Measurements from ENCODE around the gene POU2AF1. TPM values are rescaled to one million over a fixed set of nuclear protein-coding genes. Genes with fewer than 3 reads are reported as not detected.

The POU2AF1 gene
- total and polyA plus RNA-seq, 2 experiments from 2014 or later, result not detected

DNA sequence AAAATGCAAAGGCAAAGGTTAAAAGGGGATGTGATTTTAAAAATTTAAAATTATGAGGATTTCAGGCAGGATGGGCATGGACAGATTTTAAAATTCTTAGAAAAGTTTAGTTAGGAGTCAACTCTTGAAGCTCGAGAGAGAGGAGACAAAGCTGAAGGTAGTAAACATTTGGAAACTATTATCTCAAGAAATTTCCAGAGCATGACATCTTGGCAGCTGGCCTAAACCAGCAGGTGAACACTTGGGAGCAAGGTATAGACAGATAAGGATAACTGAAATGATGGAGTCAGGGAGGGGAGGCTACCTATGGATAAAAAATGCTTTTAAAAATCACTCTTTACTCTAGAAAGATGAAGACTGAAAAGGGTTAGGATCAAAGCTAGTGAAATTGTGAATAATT, 67.0 kb downstream of the POU2AF1 start:
- Histone ChIP-seq H3K27me3 (ENCODE audit: insufficient read depth) (no peaks in the 10 kb centered on the region), H3K36me3 (ENCODE audit: insufficient read depth) (no peaks in the 10 kb centered on the region), H3K4me1 (ENCODE audit: insufficient read depth) (no peaks in the 10 kb centered on the region), H3K27ac (ENCODE audit: low read depth) (no peak overlapping the region), H3F3A (replicated peaks; ENCODE audit: low read depth) (no peaks in the 10 kb centered on the region), H4K20me1 (replicated peaks; ENCODE audit: insufficient read depth) (no peaks in the 10 kb centered on the region), H3K9me2 (ENCODE audit: insufficient read depth) (no peaks in the 10 kb centered on the region), H3K4me3 (no peak overlapping the region), H3K4me2 (no peak overlapping the region), H3K79me2 (replicated peaks; ENCODE audit: insufficient read depth) (no peaks in the 10 kb centered on the region), H2AFZ (no peak overlapping the region)
- Mint-ChIP-seq H3K4me1 (no peaks in the 10 kb centered on the region), H3K27ac (no peak overlapping the region), H3K9me3 (no peaks in the 10 kb centered on the region), H3K4me3 (no peak overlapping the region), H3K27me3 (ENCODE audit: insufficient read depth, low read depth, poor library complexity) (peaks cover 1% of the 10 kb centered on the region), H3K36me3 (ENCODE audit: low read depth) (no peaks in the 10 kb centered on the region)
- TF ChIP-seq, protein P1, sequence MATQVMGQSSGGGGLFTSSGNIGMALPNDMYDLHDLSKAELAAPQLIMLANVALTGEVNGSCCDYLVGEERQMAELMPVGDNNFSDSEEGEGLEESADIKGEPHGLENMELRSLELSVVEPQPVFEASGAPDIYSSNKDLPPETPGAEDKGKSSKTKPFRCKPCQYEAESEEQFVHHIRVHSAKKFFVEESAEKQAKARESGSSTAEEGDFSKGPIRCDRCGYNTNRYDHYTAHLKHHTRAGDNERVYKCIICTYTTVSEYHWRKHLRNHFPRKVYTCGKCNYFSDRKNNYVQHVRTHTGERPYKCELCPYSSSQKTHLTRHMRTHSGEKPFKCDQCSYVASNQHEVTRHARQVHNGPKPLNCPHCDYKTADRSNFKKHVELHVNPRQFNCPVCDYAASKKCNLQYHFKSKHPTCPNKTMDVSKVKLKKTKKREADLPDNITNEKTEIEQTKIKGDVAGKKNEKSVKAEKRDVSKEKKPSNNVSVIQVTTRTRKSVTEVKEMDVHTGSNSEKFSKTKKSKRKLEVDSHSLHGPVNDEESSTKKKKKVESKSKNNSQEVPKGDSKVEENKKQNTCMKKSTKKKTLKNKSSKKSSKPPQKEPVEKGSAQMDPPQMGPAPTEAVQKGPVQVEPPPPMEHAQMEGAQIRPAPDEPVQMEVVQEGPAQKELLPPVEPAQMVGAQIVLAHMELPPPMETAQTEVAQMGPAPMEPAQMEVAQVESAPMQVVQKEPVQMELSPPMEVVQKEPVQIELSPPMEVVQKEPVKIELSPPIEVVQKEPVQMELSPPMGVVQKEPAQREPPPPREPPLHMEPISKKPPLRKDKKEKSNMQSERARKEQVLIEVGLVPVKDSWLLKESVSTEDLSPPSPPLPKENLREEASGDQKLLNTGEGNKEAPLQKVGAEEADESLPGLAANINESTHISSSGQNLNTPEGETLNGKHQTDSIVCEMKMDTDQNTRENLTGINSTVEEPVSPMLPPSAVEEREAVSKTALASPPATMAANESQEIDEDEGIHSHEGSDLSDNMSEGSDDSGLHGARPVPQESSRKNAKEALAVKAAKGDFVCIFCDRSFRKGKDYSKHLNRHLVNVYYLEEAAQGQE (IDR thresholded peaks at IDR 0.05; ENCODE audit: unreplicated experiment), result no peak
- TF ChIP-seq, protein P2, sequence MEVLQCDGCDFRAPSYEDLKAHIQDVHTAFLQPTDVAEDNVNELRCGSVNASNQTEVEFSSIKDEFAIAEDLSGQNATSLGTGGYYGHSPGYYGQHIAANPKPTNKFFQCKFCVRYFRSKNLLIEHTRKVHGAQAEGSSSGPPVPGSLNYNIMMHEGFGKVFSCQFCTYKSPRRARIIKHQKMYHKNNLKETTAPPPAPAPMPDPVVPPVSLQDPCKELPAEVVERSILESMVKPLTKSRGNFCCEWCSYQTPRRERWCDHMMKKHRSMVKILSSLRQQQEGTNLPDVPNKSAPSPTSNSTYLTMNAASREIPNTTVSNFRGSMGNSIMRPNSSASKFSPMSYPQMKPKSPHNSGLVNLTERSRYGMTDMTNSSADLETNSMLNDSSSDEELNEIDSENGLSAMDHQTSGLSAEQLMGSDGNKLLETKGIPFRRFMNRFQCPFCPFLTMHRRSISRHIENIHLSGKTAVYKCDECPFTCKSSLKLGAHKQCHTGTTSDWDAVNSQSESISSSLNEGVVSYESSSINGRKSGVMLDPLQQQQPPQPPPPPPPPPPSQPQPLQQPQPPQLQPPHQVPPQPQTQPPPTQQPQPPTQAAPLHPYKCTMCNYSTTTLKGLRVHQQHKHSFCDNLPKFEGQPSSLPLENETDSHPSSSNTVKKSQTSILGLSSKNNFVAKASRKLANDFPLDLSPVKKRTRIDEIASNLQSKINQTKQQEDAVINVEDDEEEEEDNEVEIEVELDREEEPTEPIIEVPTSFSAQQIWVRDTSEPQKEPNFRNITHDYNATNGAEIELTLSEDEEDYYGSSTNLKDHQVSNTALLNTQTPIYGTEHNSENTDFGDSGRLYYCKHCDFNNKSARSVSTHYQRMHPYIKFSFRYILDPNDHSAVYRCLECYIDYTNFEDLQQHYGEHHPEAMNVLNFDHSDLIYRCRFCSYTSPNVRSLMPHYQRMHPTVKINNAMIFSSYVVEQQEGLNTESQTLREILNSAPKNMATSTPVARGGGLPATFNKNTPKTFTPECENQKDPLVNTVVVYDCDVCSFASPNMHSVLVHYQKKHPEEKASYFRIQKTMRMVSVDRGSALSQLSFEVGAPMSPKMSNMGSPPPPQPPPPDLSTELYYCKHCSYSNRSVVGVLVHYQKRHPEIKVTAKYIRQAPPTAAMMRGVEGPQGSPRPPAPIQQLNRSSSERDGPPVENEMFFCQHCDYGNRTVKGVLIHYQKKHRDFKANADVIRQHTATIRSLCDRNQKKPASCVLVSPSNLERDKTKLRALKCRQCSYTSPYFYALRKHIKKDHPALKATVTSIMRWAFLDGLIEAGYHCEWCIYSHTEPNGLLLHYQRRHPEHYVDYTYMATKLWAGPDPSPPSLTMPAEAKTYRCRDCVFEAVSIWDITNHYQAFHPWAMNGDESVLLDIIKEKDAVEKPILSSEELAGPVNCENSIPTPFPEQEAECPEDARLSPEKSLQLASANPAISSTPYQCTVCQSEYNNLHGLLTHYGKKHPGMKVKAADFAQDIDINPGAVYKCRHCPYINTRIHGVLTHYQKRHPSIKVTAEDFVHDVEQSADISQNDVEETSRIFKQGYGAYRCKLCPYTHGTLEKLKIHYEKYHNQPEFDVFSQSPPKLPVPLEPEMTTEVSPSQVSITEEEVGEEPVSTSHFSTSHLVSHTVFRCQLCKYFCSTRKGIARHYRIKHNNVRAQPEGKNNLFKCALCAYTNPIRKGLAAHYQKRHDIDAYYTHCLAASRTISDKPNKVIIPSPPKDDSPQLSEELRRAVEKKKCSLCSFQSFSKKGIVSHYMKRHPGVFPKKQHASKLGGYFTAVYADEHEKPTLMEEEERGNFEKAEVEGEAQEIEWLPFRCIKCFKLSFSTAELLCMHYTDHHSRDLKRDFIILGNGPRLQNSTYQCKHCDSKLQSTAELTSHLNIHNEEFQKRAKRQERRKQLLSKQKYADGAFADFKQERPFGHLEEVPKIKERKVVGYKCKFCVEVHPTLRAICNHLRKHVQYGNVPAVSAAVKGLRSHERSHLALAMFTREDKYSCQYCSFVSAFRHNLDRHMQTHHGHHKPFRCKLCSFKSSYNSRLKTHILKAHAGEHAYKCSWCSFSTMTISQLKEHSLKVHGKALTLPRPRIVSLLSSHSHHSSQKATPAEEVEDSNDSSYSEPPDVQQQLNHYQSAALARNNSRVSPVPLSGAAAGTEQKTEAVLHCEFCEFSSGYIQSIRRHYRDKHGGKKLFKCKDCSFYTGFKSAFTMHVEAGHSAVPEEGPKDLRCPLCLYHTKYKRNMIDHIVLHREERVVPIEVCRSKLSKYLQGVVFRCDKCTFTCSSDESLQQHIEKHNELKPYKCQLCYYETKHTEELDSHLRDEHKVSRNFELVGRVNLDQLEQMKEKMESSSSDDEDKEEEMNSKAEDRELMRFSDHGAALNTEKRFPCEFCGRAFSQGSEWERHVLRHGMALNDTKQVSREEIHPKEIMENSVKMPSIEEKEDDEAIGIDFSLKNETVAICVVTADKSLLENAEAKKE (CRISPR knock-in tag; IDR thresholded peaks at IDR 0.05), result no peak
- TF ChIP-seq EZH2phosphoT487 (IDR thresholded peaks at IDR 0.05; ENCODE audit: unreplicated experiment) (no peak), EZH2 (IDR thresholded peaks at IDR 0.05; ENCODE audit: low read depth, unreplicated experiment) (no peak), POLR2AphosphoS5 (IDR thresholded peaks at IDR 0.05; ENCODE audit: low read depth) (no peak), STAT1 (IDR thresholded peaks at IDR 0.05; ENCODE audit: unreplicated experiment) (no peak), JUNB (IDR thresholded peaks at IDR 0.05; ENCODE audit: unreplicated experiment) (no peak), ZNF331 (CRISPR knock-in tag; IDR thresholded peaks at IDR 0.05; ENCODE audit: low read depth) (no peak), CREB1 (CRISPR knock-in tag; IDR thresholded peaks at IDR 0.05; ENCODE audit: low read depth) (no peak), ZNF114 (CRISPR knock-in tag; IDR thresholded peaks at IDR 0.05) (no peak), NANOG (IDR thresholded peaks at IDR 0.05; ENCODE audit: borderline replicate concordance) (no peak)
- TF ChIP-seq, protein P3, sequence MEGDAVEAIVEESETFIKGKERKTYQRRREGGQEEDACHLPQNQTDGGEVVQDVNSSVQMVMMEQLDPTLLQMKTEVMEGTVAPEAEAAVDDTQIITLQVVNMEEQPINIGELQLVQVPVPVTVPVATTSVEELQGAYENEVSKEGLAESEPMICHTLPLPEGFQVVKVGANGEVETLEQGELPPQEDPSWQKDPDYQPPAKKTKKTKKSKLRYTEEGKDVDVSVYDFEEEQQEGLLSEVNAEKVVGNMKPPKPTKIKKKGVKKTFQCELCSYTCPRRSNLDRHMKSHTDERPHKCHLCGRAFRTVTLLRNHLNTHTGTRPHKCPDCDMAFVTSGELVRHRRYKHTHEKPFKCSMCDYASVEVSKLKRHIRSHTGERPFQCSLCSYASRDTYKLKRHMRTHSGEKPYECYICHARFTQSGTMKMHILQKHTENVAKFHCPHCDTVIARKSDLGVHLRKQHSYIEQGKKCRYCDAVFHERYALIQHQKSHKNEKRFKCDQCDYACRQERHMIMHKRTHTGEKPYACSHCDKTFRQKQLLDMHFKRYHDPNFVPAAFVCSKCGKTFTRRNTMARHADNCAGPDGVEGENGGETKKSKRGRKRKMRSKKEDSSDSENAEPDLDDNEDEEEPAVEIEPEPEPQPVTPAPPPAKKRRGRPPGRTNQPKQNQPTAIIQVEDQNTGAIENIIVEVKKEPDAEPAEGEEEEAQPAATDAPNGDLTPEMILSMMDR (conservative IDR thresholded peaks at IDR 0.05; ENCODE audit: low read depth in 2 of 2), result no peak
- TF ChIP-seq, protein P4, sequence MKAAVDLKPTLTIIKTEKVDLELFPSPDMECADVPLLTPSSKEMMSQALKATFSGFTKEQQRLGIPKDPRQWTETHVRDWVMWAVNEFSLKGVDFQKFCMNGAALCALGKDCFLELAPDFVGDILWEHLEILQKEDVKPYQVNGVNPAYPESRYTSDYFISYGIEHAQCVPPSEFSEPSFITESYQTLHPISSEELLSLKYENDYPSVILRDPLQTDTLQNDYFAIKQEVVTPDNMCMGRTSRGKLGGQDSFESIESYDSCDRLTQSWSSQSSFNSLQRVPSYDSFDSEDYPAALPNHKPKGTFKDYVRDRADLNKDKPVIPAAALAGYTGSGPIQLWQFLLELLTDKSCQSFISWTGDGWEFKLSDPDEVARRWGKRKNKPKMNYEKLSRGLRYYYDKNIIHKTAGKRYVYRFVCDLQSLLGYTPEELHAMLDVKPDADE (IDR thresholded peaks at IDR 0.05), result no peak
- no peak for DNase-seq (ENCODE audit: low spot score)
- ATAC-seq, result no peak

All from GM23338 (cell line).